Stimulated activated CD8-positive, alpha-beta memory T cell treated with anti-CD3 and anti-CD28 coated beads, Interleukin-15, amount 100 ng/mL, for 1 hour (primary cell): ENCODE data around the gene MTERF4.

ENCODE experiments used
- DNase-seq: peaks from one replicate; pipeline ENCODE4 v3.0.0-alpha.2; 2020; ENCODE audit warnings: low read depth

Gene MTERF4

GRCh38 chr2:241088376-241088775 is 13.7 kb downstream of the MTERF4 start:
- DNase-seq: no peak

GRCh38 chr2:241087420-241088268 is 14.4 kb downstream of the MTERF4 start:
- no peak for DNase-seq

- no peak for DNase-seq
These were observed 17.1 kb downstream of the MTERF4 start for GRCh38 chr2:241084856-241085444.

GRCh38 chr2:241083091-241083415 is 19.0 kb downstream of the MTERF4 start:
- DNase-seq: no peak

- no peak for DNase-seq
These were observed 19.6 kb downstream of the MTERF4 start for GRCh38 chr2:241082341-241083090.

GRCh38 chr2:241081643-241082340 is 20.3 kb downstream of the MTERF4 start:
- DNase-seq: no peak

GRCh38 chr2:241081190-241081642 is 20.9 kb downstream of the MTERF4 start:
- DNase-seq: no peak

- no peak for DNase-seq
These were observed 21.5 kb downstream of the MTERF4 start for GRCh38 chr2:241080405-241081189.

- no peak for DNase-seq
These were observed 27.1 kb downstream of the MTERF4 start for GRCh38 chr2:241074901-241075540.

- DNase-seq: no peak
These were observed 27.8 kb downstream of the MTERF4 start for GRCh38 chr2:241074065-241074818.

GRCh38 chr2:241073166-241074064 is 28.7 kb downstream of the MTERF4 start:
- DNase-seq: no peak

- DNase-seq: no peak
These were observed 29.4 kb downstream of the MTERF4 start for GRCh38 chr2:241072553-241073165.

- no peak for DNase-seq
These were observed 29.9 kb downstream of the MTERF4 start for GRCh38 chr2:241072151-241072550.

- DNase-seq: no peak
These were observed 30.4 kb downstream of the MTERF4 start for GRCh38 chr2:241071677-241072111.

GRCh38 chr2:241070811-241071676 is 31.0 kb downstream of the MTERF4 start:
- DNase-seq: no peak

GRCh38 chr2:241070361-241070760 is 31.7 kb downstream of the MTERF4 start:
- DNase-seq: no peak

- no peak for DNase-seq
These were observed 32.2 kb downstream of the MTERF4 start for GRCh38 chr2:241069821-241070281.
